IMR-90 (cell line): ENCODE data around the gene ETFDH. TPM values are rescaled to one million over a fixed set of nuclear protein-coding genes. Genes with fewer than 3 reads are reported as not detected.

Source experiments
- ATAC-seq: fragments of 200-7000 bp; cut with Tn5 transposase; 2 replicates; pipeline ENCODE4 v1.9.1; 2020; ENCODE audit warnings: low read depth, mild to moderate bottlenecking, moderate library complexity
- BruUV-seq: library from RNA; stranded (reverse); fragments of 400-500 nt; replicated peaks from 2 replicates; lab custom pipeline; 2021; lab: Mats Ljungman, UMichigan
- CTCF ChIA-PET: fragments of 300-600 bp; formaldehyde crosslinking; extraction: SDS; loops from one replicate; lab custom pipeline; 2021; ENCODE audit warnings: antibody characterized with exemption; lab: Yijun Ruan, JAX
- POLR2A ChIA-PET: fragments of 300-600 bp; sonication (Branson Sonifier 250); formaldehyde crosslinking; loops from one replicate; lab custom pipeline; 2022; ENCODE audit warnings: antibody characterized with exemption; ENCODE audit not compliant: unreplicated experiment; lab: Charles Lee
- DNase-seq: peaks from one replicate; pipeline ENCODE4 v3.0.0; 2013
- H2AFZ ChIP-seq: replicated peaks from 2 replicates; pipeline ENCODE3; 2013; ENCODE audit warnings: low read length, mild to moderate bottlenecking; ENCODE audit not compliant: poor library complexity
- H2AK5ac ChIP-seq: 2 replicates; pipeline ENCODE4 v1.6.1; 2013; ENCODE audit warnings: low read depth, low read length, inconsistent platforms
- H2AK9ac ChIP-seq: replicated peaks from 2 replicates; pipeline ENCODE3; 2013; ENCODE audit warnings: mild to moderate bottlenecking, low read depth, low read length, moderate library complexity; ENCODE audit not compliant: poor library complexity
- H2BK120ac ChIP-seq: 2 replicates; pipeline ENCODE4 v1.6.1; 2013; ENCODE audit warnings: low read depth, low read length, inconsistent platforms
- H2BK15ac ChIP-seq: 3 replicates; pipeline ENCODE4 v1.6.1; 2013; ENCODE audit warnings: low read depth, low read length, inconsistent platforms
- H2BK20ac ChIP-seq: 2 replicates; pipeline ENCODE4 v1.6.1; 2013; ENCODE audit warnings: low read depth, mild to moderate bottlenecking, inconsistent platforms, low read length, moderate library complexity
- H2BK5ac ChIP-seq: 2 replicates; pipeline ENCODE4 v1.6.1; 2013; ENCODE audit warnings: mild to moderate bottlenecking, low read depth, low read length, inconsistent platforms; ENCODE audit not compliant: poor library complexity, severe bottlenecking
- H3K14ac ChIP-seq: replicated peaks from 2 replicates; pipeline ENCODE4 v1.6.1; 2013; ENCODE audit warnings: low read depth, low read length, inconsistent platforms
- H3K18ac ChIP-seq: 2 replicates; pipeline ENCODE4 v1.6.1; 2013; ENCODE audit warnings: low read depth, low read length, control low read depth
- H3K23ac ChIP-seq: 2 replicates; pipeline ENCODE4 v1.6.1; 2013; ENCODE audit warnings: low read depth, low read length, inconsistent platforms
- H3K27ac ChIP-seq: 2 replicates; pipeline ENCODE4 v1.5.1; 2013; ENCODE audit warnings: mild to moderate bottlenecking, control low read depth, low read length; ENCODE audit not compliant: insufficient read depth
- H3K27me3 ChIP-seq: 2 replicates; pipeline ENCODE4 v1.6.1; 2013; ENCODE audit warnings: low read length; ENCODE audit not compliant: control insufficient read depth, insufficient read depth
- H3K36me3 ChIP-seq: 2 replicates; pipeline ENCODE4 v1.6.1; 2013; ENCODE audit warnings: low read length, mixed read lengths; ENCODE audit not compliant: control insufficient read depth, insufficient read depth
- H3K4ac ChIP-seq: 2 replicates; pipeline ENCODE4 v1.6.1; 2013; ENCODE audit warnings: low read depth, low read length, inconsistent platforms
- H3K4me1 ChIP-seq: 2 replicates; pipeline ENCODE4 v1.6.1; 2013; ENCODE audit warnings: low read length, mixed read lengths; ENCODE audit not compliant: control insufficient read depth, insufficient read depth
- H3K4me2 ChIP-seq: 2 replicates; pipeline ENCODE4 v1.6.1; 2013; ENCODE audit warnings: low read depth, mild to moderate bottlenecking, control low read depth, low read length, moderate library complexity
- H3K4me3 ChIP-seq: 2 replicates; pipeline ENCODE4 v1.5.1; 2013; ENCODE audit warnings: low read depth, mild to moderate bottlenecking, control low read depth, low read length, moderate library complexity; ENCODE audit not compliant: insufficient read depth
- H3K56ac ChIP-seq: 2 replicates; pipeline ENCODE4 v1.6.1; 2013; ENCODE audit warnings: low read length, inconsistent platforms; ENCODE audit not compliant: insufficient read depth; ENCODE audit errors: extremely low read depth
- H3K79me1 ChIP-seq, 2 experiments: 2 replicates each; pipeline ENCODE4 v1.6.1; 2013; ENCODE audit warnings: low read length in 2 of 2, inconsistent platforms in 1 of 2, low read depth in 1 of 2
- H3K9ac ChIP-seq: 2 replicates; pipeline ENCODE4 v1.6.1; 2013; ENCODE audit warnings: low read depth, low read length, control low read depth
- H3K9me1 ChIP-seq: 2 replicates; pipeline ENCODE4 v1.6.1; 2013; ENCODE audit warnings: low read length, inconsistent platforms; ENCODE audit not compliant: insufficient read depth
- H3K9me3 ChIP-seq: 2 replicates; pipeline ENCODE4 v1.6.1; 2013; ENCODE audit warnings: low read length; ENCODE audit not compliant: control insufficient read depth, insufficient read depth
- H4K20me1 ChIP-seq: 2 replicates; pipeline ENCODE4 v1.6.1; 2013; ENCODE audit warnings: low read length, inconsistent platforms; ENCODE audit not compliant: insufficient read depth
- H4K5ac ChIP-seq: 2 replicates; pipeline ENCODE4 v1.6.1; 2013; ENCODE audit warnings: mild to moderate bottlenecking, low read depth, low read length, control low read depth
- H4K8ac ChIP-seq, 2 experiments: 2 replicates each; pipeline ENCODE4 v1.6.1; 2013; ENCODE audit warnings: low read depth in 2 of 2, low read length in 2 of 2, control low read depth in 1 of 2, inconsistent platforms in 1 of 2
- H4K91ac ChIP-seq: 2 replicates; pipeline ENCODE4 v1.6.1; 2013; ENCODE audit warnings: low read depth, low read length, inconsistent platforms; ENCODE audit not compliant: insufficient read depth
- CEBPB ChIP-seq: IDR thresholded peaks from 2 replicates; pipeline ENCODE4 v1.6.1; 2012; ENCODE audit warnings: low read depth, low read length, improper control_type of control experiment
- RAD21 ChIP-seq: IDR thresholded peaks from 2 replicates; pipeline ENCODE4 v1.6.1; 2012; ENCODE audit warnings: low read length, improper control_type of control experiment
- SMC3 ChIP-seq: fragments of 150-350 bp; IDR thresholded peaks from 2 replicates; pipeline ENCODE4 v1.6.1; 2016; ENCODE audit warnings: low read depth, mild to moderate bottlenecking, antibody characterized with exemption, low read length, moderate library complexity
- WGBS, 2 experiments: methylation state at CpG; one replicate each; pipeline versions ENCODE4 v1.1.5 to v1.1.7; 2013; ENCODE audit warnings: missing lambda C conversion rate in 2 of 2; ENCODE audit not compliant: insufficient read length in 1 of 2; ENCODE audit errors: extremely low coverage in 2 of 2; 5-methylcytosine and 5-hydroxymethylcytosine counted together
- dilution Hi-C: fragments of 300-500 bp; cut with HindIII; formaldehyde crosslinking; loops from one replicate; pipeline ENCODE4 v1.14.3; 2018; ENCODE audit warnings: low sequenced_read_pairs; ENCODE audit not compliant: unreplicated experiment
- in situ Hi-C: fragments of 300-500 bp; cut with MboI; formaldehyde crosslinking; loops from 3 replicates; pipeline ENCODE4 v1.14.3; 2019; ENCODE audit warnings: low sequenced_read_pairs, inconsistent platforms, mixed read lengths
- intact Hi-C: fragments of 100-400 bp; cut with micrococcal nuclease; formaldehyde crosslinking; loops from 2 replicates; pipeline ENCODE4 v1.10.0; 2022
- polyA plus RNA-seq, 3 experiments: library from polyadenylated mRNA; depleted of rRNA; stranded (reverse); fragments of >200 nt; gene quantifications; 2 replicates each; pipeline ENCODE4 v1.2.3, GENCODE V29; 2012; ENCODE audit warnings: low replicate concordance in 1 of 3
- total RNA-seq: library from RNA; depleted of rRNA; stranded (reverse); fragments of >200 nt; gene quantifications from 2 replicates; pipeline ENCODE4 v1.2.3, GENCODE V29; 2012
- TF ChIP-seq, protein P1 (sequence below): conservative IDR thresholded peaks from 2 replicates; pipeline ENCODE4 v1.5.1; 2012; ENCODE audit warnings: mild to moderate bottlenecking, low read depth, low read length, improper control_type of control experiment

ETFDH gene
- total and polyA plus RNA-seq, 2 of the 4 experiments (the other 2 are of a cell fraction): 14.0 to 19.1 TPM

DNA sequence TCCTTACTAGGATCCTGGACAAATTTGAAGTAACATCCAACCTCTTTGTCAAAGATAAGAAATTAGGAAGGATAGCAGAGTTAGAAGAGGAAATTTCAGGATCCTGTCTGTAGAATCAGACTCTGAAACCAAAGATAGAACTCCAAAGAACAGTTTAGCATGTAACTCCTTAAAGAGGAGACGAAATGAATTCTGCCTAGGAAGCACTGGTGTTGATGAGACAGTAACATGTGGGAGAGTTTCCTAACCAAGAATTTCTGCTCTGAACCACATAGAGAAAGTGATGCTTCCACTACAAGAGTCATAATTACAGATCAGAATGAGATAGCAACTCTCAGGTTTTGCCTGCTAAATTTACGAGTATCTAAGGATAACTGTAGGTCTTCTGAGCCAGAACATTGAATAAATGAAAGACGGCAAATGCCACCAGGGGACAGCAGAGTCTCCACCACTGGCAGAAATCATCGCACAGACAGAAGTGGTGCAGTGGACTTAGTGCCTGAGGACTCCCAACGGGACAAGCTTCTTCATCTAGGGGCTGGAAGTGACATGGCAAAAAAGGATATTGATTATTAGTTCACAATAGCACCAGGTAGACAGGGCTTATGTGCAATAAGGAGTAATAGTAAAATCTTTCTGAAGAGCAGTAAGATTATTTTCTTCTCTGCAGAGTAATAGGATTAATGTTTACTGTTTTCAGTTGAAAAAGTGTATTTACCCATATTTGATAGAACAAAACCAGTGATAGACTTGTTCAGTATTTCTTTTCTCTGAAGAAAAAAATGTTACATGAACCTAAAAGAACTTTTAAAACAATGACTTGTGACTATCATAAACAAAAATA is 57.8 kb downstream of the ETFDH start:
- Histone ChIP-seq H2BK20ac (no peak overlapping the region), H3K4ac (no peak overlapping the region; the same call in 1 of the 2 replicates), H4K5ac (no peak overlapping the region), H3K9me3 (no peaks in the 10 kb centered on the region), H4K8ac (no peak overlapping the region), H3K4me1 (no peaks in the 10 kb centered on the region), H2BK120ac (no peak overlapping the region), H3K9ac (no peak overlapping the region), H3K4me2 (no peak overlapping the region), H3K36me3 (no peaks in the 10 kb centered on the region), H3K18ac (no peak overlapping the region), H2AFZ (no peak overlapping the region), H3K56ac (no peak overlapping the region), H2AK5ac (no peak overlapping the region), H2BK15ac (no peak overlapping the region), H4K20me1 (no peaks in the 10 kb centered on the region), H3K79me1 (no peaks in the 10 kb centered on the region), H3K14ac (no peak overlapping the region), H3K4me3 (no peak overlapping the region), H3K27me3 (peaks cover 8% of the 10 kb centered on the region), H3K9me1 (no peaks in the 10 kb centered on the region), H3K23ac (no peak overlapping the region), H3K27ac (no peak overlapping the region), H2AK9ac (no peak overlapping the region), H2BK5ac (no peak overlapping the region), H4K91ac (no peak overlapping the region)
- BruUV-seq: no TSS peak
- intact Hi-C loops (loop anchor here (1.0 to 10.0 kb wide), 6 partner anchors 39 to 717 kb away; partner anchors contain the start of genes FNIP2 and RAPGEF2), dilution Hi-C loops (no loop called here), in situ Hi-C loops (loop anchor here (5.0 to 10.0 kb wide), 3 partner anchors 117 to 715 kb away; no protein-coding TSS in a partner anchor)
- ATAC-seq (peak; percentile 100), DNase-seq (peak; percentile 75)
- TF ChIP-seq, protein P1, sequence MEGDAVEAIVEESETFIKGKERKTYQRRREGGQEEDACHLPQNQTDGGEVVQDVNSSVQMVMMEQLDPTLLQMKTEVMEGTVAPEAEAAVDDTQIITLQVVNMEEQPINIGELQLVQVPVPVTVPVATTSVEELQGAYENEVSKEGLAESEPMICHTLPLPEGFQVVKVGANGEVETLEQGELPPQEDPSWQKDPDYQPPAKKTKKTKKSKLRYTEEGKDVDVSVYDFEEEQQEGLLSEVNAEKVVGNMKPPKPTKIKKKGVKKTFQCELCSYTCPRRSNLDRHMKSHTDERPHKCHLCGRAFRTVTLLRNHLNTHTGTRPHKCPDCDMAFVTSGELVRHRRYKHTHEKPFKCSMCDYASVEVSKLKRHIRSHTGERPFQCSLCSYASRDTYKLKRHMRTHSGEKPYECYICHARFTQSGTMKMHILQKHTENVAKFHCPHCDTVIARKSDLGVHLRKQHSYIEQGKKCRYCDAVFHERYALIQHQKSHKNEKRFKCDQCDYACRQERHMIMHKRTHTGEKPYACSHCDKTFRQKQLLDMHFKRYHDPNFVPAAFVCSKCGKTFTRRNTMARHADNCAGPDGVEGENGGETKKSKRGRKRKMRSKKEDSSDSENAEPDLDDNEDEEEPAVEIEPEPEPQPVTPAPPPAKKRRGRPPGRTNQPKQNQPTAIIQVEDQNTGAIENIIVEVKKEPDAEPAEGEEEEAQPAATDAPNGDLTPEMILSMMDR: peak; percentile 98
- TF ChIP-seq CEBPB (no peak), SMC3 (peak; percentile 99), RAD21 (peak; percentile 97)
- POLR2A ChIA-PET: interaction anchor here (0.5 kb wide), 1 partner anchor 57 kb away, joined by 3 read pairs; no protein-coding TSS in a partner anchor
- CTCF ChIA-PET: interaction anchor here (0.6 to 1.2 kb wide), 5 partner anchors 19 to 122 kb away, joined by 3 to 10 read pairs (median 5); no protein-coding TSS in a partner anchor
- WGBS, 2 experiments: 17% methylated on average over 2 of the region's 5 CpGs; no CpG with 5 or more reads in 1 of the 2 experiments
